Prostate gland (tissue), 2 donors: ENCODE data around the gene MAGI3.

ENCODE experiments used
- POLR2AphosphoS5 ChIP-seq: sonication (generic); formaldehyde crosslinking; IDR thresholded peaks from one replicate; pipeline ENCODE4 v1.6.1; 2017; ENCODE audit warnings: antibody characterized with exemption
- TF ChIP-seq, protein P1 (sequence below), 4 experiments: fragments of 200-600 bp in 2 of 4; fragments of 450-650 bp in 2 of 4; sonication (generic) in 2 of 4; IDR thresholded peaks; 1 replicate in 3 of 4; 2 replicates in 1 of 4; pipeline ENCODE4 v1.5.1; 2016 to 2019; ENCODE audit warnings: antibody characterized with exemption in 4 of 4, mild to moderate bottlenecking in 2 of 4, moderate library complexity in 2 of 4

DNA sequence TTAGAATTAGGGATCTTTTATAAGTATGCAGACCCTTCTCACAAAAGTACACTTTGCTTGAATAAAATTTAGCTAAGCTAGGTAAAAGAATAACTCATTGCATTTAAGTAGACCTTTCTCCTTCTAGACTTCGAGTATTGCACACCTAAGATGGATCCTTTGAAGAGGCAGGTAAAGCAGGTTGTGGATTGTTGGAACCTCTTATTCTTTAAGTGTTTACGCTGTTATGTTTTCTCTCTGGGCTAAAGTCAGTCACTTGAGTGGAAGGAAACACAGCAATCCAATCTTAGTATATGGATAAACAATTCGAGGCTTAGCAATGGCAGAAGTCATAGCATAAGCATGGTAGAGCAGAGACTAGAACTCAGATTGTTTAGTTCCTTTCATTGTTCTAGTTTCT, 11.4 kb downstream of the MAGI3 start:
- TF ChIP-seq, protein P1, sequence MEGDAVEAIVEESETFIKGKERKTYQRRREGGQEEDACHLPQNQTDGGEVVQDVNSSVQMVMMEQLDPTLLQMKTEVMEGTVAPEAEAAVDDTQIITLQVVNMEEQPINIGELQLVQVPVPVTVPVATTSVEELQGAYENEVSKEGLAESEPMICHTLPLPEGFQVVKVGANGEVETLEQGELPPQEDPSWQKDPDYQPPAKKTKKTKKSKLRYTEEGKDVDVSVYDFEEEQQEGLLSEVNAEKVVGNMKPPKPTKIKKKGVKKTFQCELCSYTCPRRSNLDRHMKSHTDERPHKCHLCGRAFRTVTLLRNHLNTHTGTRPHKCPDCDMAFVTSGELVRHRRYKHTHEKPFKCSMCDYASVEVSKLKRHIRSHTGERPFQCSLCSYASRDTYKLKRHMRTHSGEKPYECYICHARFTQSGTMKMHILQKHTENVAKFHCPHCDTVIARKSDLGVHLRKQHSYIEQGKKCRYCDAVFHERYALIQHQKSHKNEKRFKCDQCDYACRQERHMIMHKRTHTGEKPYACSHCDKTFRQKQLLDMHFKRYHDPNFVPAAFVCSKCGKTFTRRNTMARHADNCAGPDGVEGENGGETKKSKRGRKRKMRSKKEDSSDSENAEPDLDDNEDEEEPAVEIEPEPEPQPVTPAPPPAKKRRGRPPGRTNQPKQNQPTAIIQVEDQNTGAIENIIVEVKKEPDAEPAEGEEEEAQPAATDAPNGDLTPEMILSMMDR (IDR thresholded peaks at IDR 0.05): no peak
- no peak for TF ChIP-seq POLR2AphosphoS5
